ENCODE measurements around the gene PCYT1B.

The PCYT1B gene

DNA sequence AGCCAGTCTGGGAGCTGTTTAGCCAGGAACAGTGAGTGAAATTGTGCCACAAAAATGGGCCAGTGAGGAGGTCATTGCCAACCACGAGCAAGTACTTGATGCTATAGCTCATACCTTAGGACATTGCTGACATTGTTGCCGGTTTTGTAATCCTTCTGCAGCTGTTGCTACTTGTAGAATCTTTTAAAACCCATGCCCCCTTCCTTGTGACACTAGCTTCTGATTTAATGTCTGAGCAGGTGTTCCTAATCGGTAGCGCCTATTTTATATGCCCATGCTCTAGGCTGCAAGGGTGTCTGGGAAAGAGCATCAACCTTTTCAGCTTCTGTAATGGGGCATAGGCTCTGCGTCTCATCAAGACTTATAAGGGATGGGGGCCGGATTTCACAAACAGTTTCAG lies 49.1 kb upstream of the PCYT1B start:
- Histone ChIP-seq H3K36me3 (ENCODE audit: control insufficient read depth in 2 of 2, insufficient read depth in 1 of 2, low read length in 2 of 2) (peaks cover 4 to 32% of the 10 kb centered on the region in 2 experiments; a peak in 2 of 3 replicates), H3K9me3 (ENCODE audit: control insufficient read depth, insufficient read depth, low read depth, low read length) (no peaks in the 10 kb centered on the region), H3K4me3 (ENCODE audit: low read depth, low read length) (no peak overlapping the region), H3K4me1 (ENCODE audit: control insufficient read depth, insufficient read depth, low read length) (no peaks in the 10 kb centered on the region), H3K27ac (ENCODE audit: extremely low read depth, low read depth, low read length) (no peak overlapping the region)
- peak; percentile 58; the same call in 1 of the 2 replicates for TF ChIP-seq SCRT2 (tag by site-specific recombination; IDR thresholded peaks at IDR 0.05)
- TF ChIP-seq ZNF157 (tag by site-specific recombination; IDR thresholded peaks at IDR 0.05), result no peak
- ChIA-PET CTCF (interaction anchor here (0.6 to 1.2 kb wide), 3 partner anchors 20 to 300 kb away, joined by 3 to 4 read pairs (median 3); no protein-coding TSS in a partner anchor), POLR2A (no interaction called here)

GRCh38 chrX:24694825-24695224 lies 47.7 kb upstream of the PCYT1B start:
- ChIA-PET POLR2A (no interaction called here), CTCF (interaction anchor here (0.7 kb wide), 1 partner anchor 58 kb away, joined by 3 read pairs; no protein-coding TSS in a partner anchor)
- Histone ChIP-seq H3K27ac (ENCODE audit: extremely low read depth, low read depth, low read length) (no peak overlapping the region), H3K4me3 (ENCODE audit: low read depth, low read length) (peak overlapping the region; percentile 51), H3K9me3 (ENCODE audit: control insufficient read depth, insufficient read depth, low read depth, low read length) (no peaks in the 10 kb centered on the region), H3K4me1 (ENCODE audit: control insufficient read depth, insufficient read depth, low read length) (peaks cover 3% of the 10 kb centered on the region; the same call in 1 of the 2 replicates), H3K36me3 (ENCODE audit: control insufficient read depth in 2 of 2, insufficient read depth in 1 of 2, low read length in 2 of 2) (peaks cover 0 to 17% of the 10 kb centered on the region in 2 experiments; a peak in 2 of 3 replicates)
- no peak for TF ChIP-seq HIC1 (tag by site-specific recombination; IDR thresholded peaks at IDR 0.05)
- no peak for TF ChIP-seq ZNF248 (tag by site-specific recombination; IDR thresholded peaks at IDR 0.05)
- TF ChIP-seq, protein P1, sequence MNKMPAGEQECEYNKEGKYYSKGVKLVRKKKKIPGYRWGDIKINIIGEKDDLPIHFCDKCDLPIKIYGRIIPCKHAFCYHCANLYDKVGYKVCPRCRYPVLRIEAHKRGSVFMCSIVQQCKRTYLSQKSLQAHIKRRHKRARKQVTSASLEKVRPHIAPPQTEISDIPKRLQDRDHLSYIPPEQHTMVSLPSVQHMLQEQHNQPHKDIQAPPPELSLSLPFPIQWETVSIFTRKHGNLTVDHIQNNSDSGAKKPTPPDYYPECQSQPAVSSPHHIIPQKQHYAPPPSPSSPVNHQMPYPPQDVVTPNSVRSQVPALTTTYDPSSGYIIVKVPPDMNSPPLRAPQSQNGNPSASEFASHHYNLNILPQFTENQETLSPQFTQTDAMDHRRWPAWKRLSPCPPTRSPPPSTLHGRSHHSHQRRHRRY (tag by site-specific recombination; IDR thresholded peaks at IDR 0.05), result no peak
- TF ChIP-seq, protein P2, sequence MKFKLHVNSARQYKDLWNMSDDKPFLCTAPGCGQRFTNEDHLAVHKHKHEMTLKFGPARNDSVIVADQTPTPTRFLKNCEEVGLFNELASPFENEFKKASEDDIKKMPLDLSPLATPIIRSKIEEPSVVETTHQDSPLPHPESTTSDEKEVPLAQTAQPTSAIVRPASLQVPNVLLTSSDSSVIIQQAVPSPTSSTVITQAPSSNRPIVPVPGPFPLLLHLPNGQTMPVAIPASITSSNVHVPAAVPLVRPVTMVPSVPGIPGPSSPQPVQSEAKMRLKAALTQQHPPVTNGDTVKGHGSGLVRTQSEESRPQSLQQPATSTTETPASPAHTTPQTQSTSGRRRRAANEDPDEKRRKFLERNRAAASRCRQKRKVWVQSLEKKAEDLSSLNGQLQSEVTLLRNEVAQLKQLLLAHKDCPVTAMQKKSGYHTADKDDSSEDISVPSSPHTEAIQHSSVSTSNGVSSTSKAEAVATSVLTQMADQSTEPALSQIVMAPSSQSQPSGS (tag by site-specific recombination; IDR thresholded peaks at IDR 0.05; ENCODE audit: low read depth), result peak; percentile 88
- TF ChIP-seq ZFP37 (tag by site-specific recombination; IDR thresholded peaks at IDR 0.05), result no peak
- TF ChIP-seq, protein P3, sequence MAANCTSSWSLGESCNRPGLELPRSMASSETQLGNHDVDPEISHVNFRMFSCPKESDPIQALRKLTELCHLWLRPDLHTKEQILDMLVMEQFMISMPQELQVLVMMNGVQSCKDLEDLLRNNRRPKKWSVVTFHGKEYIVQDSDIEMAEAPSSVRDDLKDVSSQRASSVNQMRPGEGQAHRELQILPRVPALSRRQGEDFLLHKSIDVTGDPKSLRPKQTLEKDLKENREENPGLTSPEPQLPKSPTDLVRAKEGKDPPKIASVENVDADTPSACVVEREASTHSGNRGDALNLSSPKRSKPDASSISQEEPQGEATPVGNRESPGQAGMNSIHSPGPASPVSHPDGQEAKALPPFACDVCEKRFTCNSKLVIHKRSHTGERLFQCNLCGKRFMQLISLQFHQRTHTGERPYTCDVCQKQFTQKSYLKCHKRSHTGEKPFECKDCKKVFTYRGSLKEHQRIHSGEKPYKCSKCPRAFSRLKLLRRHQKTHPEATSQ (tag by site-specific recombination; IDR thresholded peaks at IDR 0.05), result no peak
- TF ChIP-seq, protein P4, sequence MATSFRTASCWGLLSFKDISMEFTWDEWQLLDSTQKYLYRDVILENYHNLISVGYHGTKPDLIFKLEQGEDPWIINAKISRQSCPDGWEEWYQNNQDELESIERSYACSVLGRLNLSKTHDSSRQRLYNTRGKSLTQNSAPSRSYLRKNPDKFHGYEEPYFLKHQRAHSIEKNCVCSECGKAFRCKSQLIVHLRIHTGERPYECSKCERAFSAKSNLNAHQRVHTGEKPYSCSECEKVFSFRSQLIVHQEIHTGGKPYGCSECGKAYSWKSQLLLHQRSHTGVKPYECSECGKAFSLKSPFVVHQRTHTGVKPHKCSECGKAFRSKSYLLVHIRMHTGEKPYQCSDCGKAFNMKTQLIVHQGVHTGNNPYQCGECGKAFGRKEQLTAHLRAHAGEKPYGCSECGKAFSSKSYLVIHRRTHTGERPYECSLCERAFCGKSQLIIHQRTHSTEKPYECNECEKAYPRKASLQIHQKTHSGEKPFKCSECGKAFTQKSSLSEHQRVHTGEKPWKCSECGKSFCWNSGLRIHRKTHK (tag by site-specific recombination; IDR thresholded peaks at IDR 0.05), result no peak
- peak; percentile 62; the same call in 1 of the 2 replicates for TF ChIP-seq ZNF629 (tag by site-specific recombination; IDR thresholded peaks at IDR 0.05)
- TF ChIP-seq ZNF529 (tag by site-specific recombination; IDR thresholded peaks at IDR 0.05; ENCODE audit: insufficient replicate concordance), result no peak
- no peak for TF ChIP-seq MEIS1 (CRISPR knock-in tag; IDR thresholded peaks at IDR 0.05; ENCODE audit: borderline replicate concordance)
- TF ChIP-seq, protein P5, sequence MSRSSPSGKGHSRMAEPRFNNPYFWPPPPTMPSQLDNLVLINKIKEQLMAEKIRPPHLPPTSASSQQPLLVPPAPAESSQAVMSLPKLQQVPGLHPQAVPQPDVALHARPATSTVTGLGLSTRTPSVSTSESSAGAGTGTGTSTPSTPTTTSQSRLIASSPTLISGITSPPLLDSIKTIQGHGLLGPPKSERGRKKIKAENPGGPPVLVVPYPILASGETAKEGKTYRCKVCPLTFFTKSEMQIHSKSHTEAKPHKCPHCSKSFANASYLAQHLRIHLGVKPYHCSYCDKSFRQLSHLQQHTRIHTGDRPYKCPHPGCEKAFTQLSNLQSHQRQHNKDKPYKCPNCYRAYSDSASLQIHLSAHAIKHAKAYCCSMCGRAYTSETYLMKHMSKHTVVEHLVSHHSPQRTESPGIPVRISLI (tag by site-specific recombination; IDR thresholded peaks at IDR 0.05), result no peak
- TF ChIP-seq GLI2 (tag by site-specific recombination; IDR thresholded peaks at IDR 0.05; ENCODE audit: borderline replicate concordance, low read depth), result no peak
- TF ChIP-seq, protein P6, sequence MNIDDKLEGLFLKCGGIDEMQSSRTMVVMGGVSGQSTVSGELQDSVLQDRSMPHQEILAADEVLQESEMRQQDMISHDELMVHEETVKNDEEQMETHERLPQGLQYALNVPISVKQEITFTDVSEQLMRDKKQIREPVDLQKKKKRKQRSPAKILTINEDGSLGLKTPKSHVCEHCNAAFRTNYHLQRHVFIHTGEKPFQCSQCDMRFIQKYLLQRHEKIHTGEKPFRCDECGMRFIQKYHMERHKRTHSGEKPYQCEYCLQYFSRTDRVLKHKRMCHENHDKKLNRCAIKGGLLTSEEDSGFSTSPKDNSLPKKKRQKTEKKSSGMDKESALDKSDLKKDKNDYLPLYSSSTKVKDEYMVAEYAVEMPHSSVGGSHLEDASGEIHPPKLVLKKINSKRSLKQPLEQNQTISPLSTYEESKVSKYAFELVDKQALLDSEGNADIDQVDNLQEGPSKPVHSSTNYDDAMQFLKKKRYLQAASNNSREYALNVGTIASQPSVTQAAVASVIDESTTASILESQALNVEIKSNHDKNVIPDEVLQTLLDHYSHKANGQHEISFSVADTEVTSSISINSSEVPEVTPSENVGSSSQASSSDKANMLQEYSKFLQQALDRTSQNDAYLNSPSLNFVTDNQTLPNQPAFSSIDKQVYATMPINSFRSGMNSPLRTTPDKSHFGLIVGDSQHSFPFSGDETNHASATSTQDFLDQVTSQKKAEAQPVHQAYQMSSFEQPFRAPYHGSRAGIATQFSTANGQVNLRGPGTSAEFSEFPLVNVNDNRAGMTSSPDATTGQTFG (tag by site-specific recombination; IDR thresholded peaks at IDR 0.05; ENCODE audit: borderline replicate concordance), result no peak
- TF ChIP-seq ZNF692 (tag by site-specific recombination; IDR thresholded peaks at IDR 0.05), result no peak
- 0 out of 2 replicates have a peak, but pooled peaks have one; percentile 37 for TF ChIP-seq ZBTB21 (tag by site-specific recombination; IDR thresholded peaks at IDR 0.05)
